ENCODE measurements around the gene TMEM43. TPM values are rescaled to one million over a fixed set of nuclear protein-coding genes. Genes with fewer than 3 reads are reported as not detected.
A peak's percentile ranks its signal among the peaks of the same experiment; 100 is the strongest.

Gene TMEM43
- total and polyA plus RNA-seq, 2 of the 8 experiments (the other 6 are each of a cell fraction or from before 2014, with no cell fraction given), result 27.0 to 33.7 TPM

GRCh38 chr3:14124615-14125192 is at the start of gene TMEM43, which contains the start of gene CHCHD4 (continued):
- peak; percentile 44; the same call in 1 of the 2 replicates for TF ChIP-seq PHF8 (conservative IDR thresholded peaks at IDR 0.05; ENCODE audit: low read depth, low read length)
- no peak for TF ChIP-seq POLR2AphosphoS5 (IDR thresholded peaks at IDR 0.05; ENCODE audit: low read depth, low read length)
- no peak for TF ChIP-seq CBX8 (IDR thresholded peaks at IDR 0.05; ENCODE audit: borderline replicate concordance, low read depth, low read length)
- TF ChIP-seq KDM5A (IDR thresholded peaks at IDR 0.05; ENCODE audit: low read length), result no peak
- TF ChIP-seq RXRA (IDR thresholded peaks at IDR 0.05; ENCODE audit: insufficient read depth, low read depth, low read length), result no peak
- TF ChIP-seq MAFK (IDR thresholded peaks at IDR 0.05; ENCODE audit: low read depth, low read length), result no peak
- TF ChIP-seq HDAC2 (IDR thresholded peaks at IDR 0.05; ENCODE audit: borderline replicate concordance in 1 of 2, low read depth in 2 of 2, low read length in 2 of 2), result no peak
- TF ChIP-seq CHD2 (IDR thresholded peaks at IDR 0.05; ENCODE audit: low read length), result no peak
- no peak for TF ChIP-seq FOSL1 (IDR thresholded peaks at IDR 0.05; ENCODE audit: insufficient read depth, low read depth, low read length)
- TF ChIP-seq EGR1 (IDR thresholded peaks at IDR 0.05; ENCODE audit: borderline replicate concordance, low read depth, low read length), result peak; percentile 42; the same call in 1 of the 2 replicates
- no peak for TF ChIP-seq BRCA1 (IDR thresholded peaks at IDR 0.05; ENCODE audit: low read depth, low read length)
- TF ChIP-seq SAP30 (IDR thresholded peaks at IDR 0.05; ENCODE audit: insufficient read depth, insufficient replicate concordance, low read length), result no peak
- peak; percentile 76; the same call in 1 of the 2 replicates for TF ChIP-seq TAF1 (IDR thresholded peaks at IDR 0.05; ENCODE audit: low read depth, low read length)
- 0 out of 2 replicates have a peak, but pooled peaks have one; percentile 10 for TF ChIP-seq E2F6 (IDR thresholded peaks at IDR 0.05)
- TF ChIP-seq GABPA (IDR thresholded peaks at IDR 0.05; ENCODE audit: borderline replicate concordance, insufficient read depth, low read length), result no peak
- no peak for TF ChIP-seq TEAD4 (IDR thresholded peaks at IDR 0.05; ENCODE audit: low read depth, low read length)
- no peak for TF ChIP-seq SP1 (IDR thresholded peaks at IDR 0.05; ENCODE audit: low read depth, low read length)
- no peak for TF ChIP-seq CTCF (IDR thresholded peaks at IDR 0.05; ENCODE audit: control extremely low read depth in 1 of 3, insufficient read depth in 1 of 3, low read depth in 1 of 3, low read length in 3 of 3)
- TF ChIP-seq NRF1 (IDR thresholded peaks at IDR 0.05; ENCODE audit: low read depth, low read length), result peak; percentile 99
- TF ChIP-seq TBP (IDR thresholded peaks at IDR 0.05; ENCODE audit: low read depth, low read length), result no peak; the same call in 1 of the 2 replicates
- 0 out of 4 replicates have a peak, but pooled peaks of 1 of the 2 experiments have one; percentile 14 for TF ChIP-seq SIN3A (conservative IDR thresholded peaks at IDR 0.05 in 1 of 2, IDR thresholded peaks at IDR 0.05 in 1 of 2; ENCODE audit: low read depth in 1 of 2, low read length in 2 of 2)
